T-cell (primary cell): ENCODE results near the gene ZNF277. TPM values are rescaled to one million over a fixed set of nuclear protein-coding genes. Genes with fewer than 3 reads are reported as not detected.

Experiments used
- ATAC-seq, 4 experiments: fragments of 200-7000 bp in 3 of 4; fragments of 150-1000 bp in 1 of 4; cut with Tn5 transposase; replicated peaks in 1 of 4; 1 replicate in 3 of 4; 2 replicates in 1 of 4; pipeline ENCODE4 v1.10.0; 2021; ENCODE audit warnings: moderate library complexity in 3 of 4, mild to moderate bottlenecking in 2 of 4, moderate number of reproducible peaks in 1 of 4
- CTCF ChIA-PET, 2 donors: fragments of 300-600 bp; sonication (Branson Sonifier 250); formaldehyde crosslinking; loops; one replicate each; lab custom pipeline; 2022; ENCODE audit warnings: antibody characterized with exemption in 2 of 2; lab: Charles Lee
- POLR2A ChIA-PET, 2 donors: fragments of 300-600 bp; sonication (Branson Sonifier 250); formaldehyde crosslinking; loops; one replicate each; lab custom pipeline; 2022; ENCODE audit warnings: antibody characterized with exemption in 2 of 2; lab: Charles Lee
- DNase-seq, 35 experiments: peaks; one replicate each; pipeline versions ENCODE4 v3.0.0 to v3.0.0-alpha.2; 2013 to 2023
- H3K27ac ChIP-seq: one replicate; pipeline ENCODE4 v1.5.1; 2013; ENCODE audit warnings: low read length
- H3K27me3 ChIP-seq, 2 experiments: replicated peaks in 1 of 2; 1 replicate in 1 of 2; 2 replicates in 1 of 2; pipeline versions ENCODE4 v1.6.1 to v1.7.0; 2013; ENCODE audit warnings: low read length in 1 of 2, mixed read lengths in 1 of 2; ENCODE audit not compliant: control insufficient read depth in 2 of 2, insufficient read depth in 2 of 2; ENCODE audit errors: extremely low read depth in 1 of 2
- H3K36me3 ChIP-seq, 2 donors: 1 replicate in 1 of 2; 2 replicates in 1 of 2; pipeline versions ENCODE4 v1.6.1 to v1.7.0; 2013; ENCODE audit warnings: low read length in 1 of 2; ENCODE audit not compliant: control insufficient read depth in 2 of 2, insufficient read depth in 1 of 2; ENCODE audit errors: extremely low read depth in 1 of 2
- H3K4me1 ChIP-seq, 2 experiments: 1 replicate in 1 of 2; 2 replicates in 1 of 2; pipeline versions ENCODE4 v1.6.1 to v1.7.0; 2013; ENCODE audit warnings: low read length in 2 of 2, mixed read lengths in 1 of 2; ENCODE audit not compliant: insufficient read depth in 2 of 2, control insufficient read depth in 1 of 2; ENCODE audit errors: extremely low read depth in 1 of 2
- H3K4me3 ChIP-seq, 2 donors: 1 replicate in 1 of 2; 2 replicates in 1 of 2; pipeline versions ENCODE4 v1.5.1 to v1.7.0; 2013; ENCODE audit warnings: mild to moderate bottlenecking in 2 of 2, low read length in 1 of 2, moderate library complexity in 1 of 2; ENCODE audit not compliant: control insufficient read depth in 1 of 2; ENCODE audit errors: extremely low read depth in 1 of 2
- H3K9me3 ChIP-seq: 2 replicates; pipeline ENCODE4 v1.7.0; 2013
- H3K27ac Mint-ChIP-seq, 2 donors: one replicate each; pipeline ENCODE4 v1.8.0; 2020 to 2021; ENCODE audit warnings: mild to moderate bottlenecking in 2 of 2, mixed read lengths in 2 of 2
- H3K27me3 Mint-ChIP-seq, 2 donors: one replicate each; pipeline ENCODE4 v1.8.0; 2021 to 2022; ENCODE audit warnings: mixed read lengths in 2 of 2
- H3K36me3 Mint-ChIP-seq: one replicate; pipeline ENCODE4 v1.8.0; 2021; ENCODE audit warnings: mixed read lengths
- H3K4me1 Mint-ChIP-seq, 3 donors: one replicate each; pipeline ENCODE4 v1.8.0; 2020 to 2022; ENCODE audit warnings: mixed read lengths in 3 of 3, mild to moderate bottlenecking in 1 of 3
- H3K4me3 Mint-ChIP-seq, 3 donors: one replicate each; pipeline ENCODE4 v1.8.0; 2020 to 2022; ENCODE audit warnings: mild to moderate bottlenecking in 3 of 3, mixed read lengths in 3 of 3, moderate library complexity in 3 of 3
- H3K9me3 Mint-ChIP-seq, 3 donors: one replicate each; pipeline ENCODE4 v1.8.0; 2020 to 2022; ENCODE audit warnings: mixed read lengths in 3 of 3
- WGBS: methylation state at CpG from one replicate; pipeline ENCODE4 v1.1.5; 2013; ENCODE audit warnings: missing lambda C conversion rate; ENCODE audit not compliant: insufficient coverage; 5-methylcytosine and 5-hydroxymethylcytosine counted together
- total RNA-seq, 35 experiments: library from RNA in 6 of 35; stranded (reverse) in 6 of 35; fragments of 120-200 nt in 1 of 35; gene quantifications; one replicate each; pipeline versions ENCODE4 v1.2.1 to v1.2.4 and lab custom pipeline; 2013 to 2026

Gene ZNF277
- total RNA-seq, 5 donors from 2014 or later (not counting 1 experiment from before 2014, with no cell fraction given): 26.6 to 31.4 (median 30.2) TPM

DNA sequence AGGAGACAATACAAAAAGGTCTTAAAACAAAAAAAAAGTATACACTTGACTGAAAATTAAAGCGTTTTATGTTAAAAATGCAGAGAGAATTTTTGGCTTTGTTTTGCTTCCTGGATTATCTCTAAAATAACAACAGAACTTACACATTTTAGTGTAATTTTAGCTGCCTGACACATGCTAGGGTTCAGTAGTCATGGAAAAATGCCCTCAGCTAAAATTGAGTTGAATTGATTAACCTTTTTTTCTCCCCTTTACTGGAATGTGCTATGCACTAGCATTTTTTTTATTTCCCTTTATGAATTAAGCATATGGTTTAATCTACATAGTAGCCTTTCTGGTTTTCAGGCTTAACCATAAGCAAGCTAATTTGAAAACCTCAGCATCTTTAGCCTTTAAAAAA, 89.9 kb downstream of the ZNF277 start:
- H3K36me3 Mint-ChIP-seq: peaks cover 48% of the 10 kb centered on the region

DNA sequence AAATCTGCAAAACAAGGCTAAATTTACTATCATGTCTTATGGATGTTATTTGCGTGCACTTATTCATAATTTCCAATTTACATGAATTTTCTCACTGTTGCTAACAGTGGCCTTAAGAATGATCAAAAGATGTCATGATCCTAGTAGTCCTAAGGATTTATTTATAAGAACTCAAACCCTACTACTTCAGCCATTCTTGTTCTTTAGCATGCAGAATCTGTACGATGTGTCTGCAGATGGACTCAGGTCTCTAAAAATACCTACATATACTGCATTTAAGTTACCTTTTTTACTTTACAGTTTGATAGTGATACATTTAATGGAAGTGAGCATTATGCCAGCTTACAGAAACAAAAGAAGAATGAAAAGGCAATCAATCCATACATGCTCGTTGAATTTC, 91.2 kb downstream of the ZNF277 start:
- DNase-seq (no peak), ATAC-seq (no peak)
- Mint-ChIP-seq H3K36me3 (peaks cover 44% of the 10 kb centered on the region), H3K4me1 (peaks cover 11 to 16% (median 15%) of the 10 kb centered on the region in 3 donors), H3K4me3 (no peak overlapping the region), H3K27me3 (no peaks in the 10 kb centered on the region), H3K27ac (no peak overlapping the region), H3K9me3 (no peaks in the 10 kb centered on the region)
- peaks cover 0 to 5% of the 10 kb centered on the region in 2 donors for H3K36me3 ChIP-seq
- ChIA-PET CTCF (no interaction called here), POLR2A (no interaction called here)
- H3K4me1 ChIP-seq: no peaks in the 10 kb centered on the region
- no peaks in the 10 kb centered on the region for H3K9me3 ChIP-seq
- WGBS: no CpG with 5 or more reads among the region's 3 CpGs
- H3K27me3 ChIP-seq: no peaks in the 10 kb centered on the region
- H3K27ac ChIP-seq: no peak overlapping the region
- H3K4me3 ChIP-seq: no peak overlapping the region

More for the DNA sequence above, 89.9 kb downstream of the ZNF277 start:
- no peak for DNase-seq
- H3K4me3 ChIP-seq: no peak overlapping the region
- H3K27me3 ChIP-seq: no peaks in the 10 kb centered on the region
- no peak overlapping the region for H3K27ac Mint-ChIP-seq
- CTCF ChIA-PET: interaction anchor here in 1 of 2 donors (0.8 kb wide), 1 partner anchor 25 kb away, joined by 3 read pairs; no protein-coding TSS in a partner anchor
- no peak overlapping the region for H3K4me3 Mint-ChIP-seq
- no peaks in the 10 kb centered on the region for H3K27me3 Mint-ChIP-seq
- no peaks in the 10 kb centered on the region for H3K9me3 ChIP-seq
- no peak overlapping the region for H3K27ac ChIP-seq
- no peaks in the 10 kb centered on the region for H3K9me3 Mint-ChIP-seq
- no peak for ATAC-seq
- H3K4me1 ChIP-seq: no peaks in the 10 kb centered on the region
- peaks cover 2 to 4% (median 4%) of the 10 kb centered on the region in 3 donors for H3K4me1 Mint-ChIP-seq
- peaks cover 0 to 5% of the 10 kb centered on the region in 2 donors for H3K36me3 ChIP-seq
- POLR2A ChIA-PET: no interaction called here
- no CpG with 5 or more reads among the region's 1 CpG for WGBS

DNA sequence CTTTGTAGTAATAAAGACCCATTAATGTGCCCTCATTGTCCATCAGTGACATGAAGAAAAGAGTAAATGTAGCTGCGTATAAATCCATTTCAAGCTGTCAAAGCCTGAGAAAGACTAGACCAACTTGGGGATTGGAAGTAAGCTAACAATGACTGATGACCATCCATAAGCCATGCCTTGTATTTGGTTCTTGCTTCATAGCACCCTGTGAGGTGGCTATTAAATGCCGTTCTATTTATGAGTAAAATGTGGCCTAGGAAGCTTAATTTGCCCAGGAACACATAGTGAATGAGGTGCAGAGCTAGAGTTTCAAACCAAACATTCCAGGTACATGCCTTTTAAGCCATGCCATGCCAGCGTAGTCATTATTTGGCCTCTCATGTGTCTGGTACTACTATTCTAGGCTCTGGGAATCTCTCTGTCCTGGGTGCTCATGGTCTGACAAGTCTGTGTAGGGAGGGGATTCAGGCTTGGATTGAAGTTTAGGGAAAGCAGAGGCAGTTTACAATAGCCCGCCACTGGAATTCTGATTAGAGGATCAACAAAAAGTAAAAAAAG, 92.1 kb downstream of the ZNF277 start:
- H3K27ac ChIP-seq: no peak overlapping the region
- Mint-ChIP-seq H3K4me3 (no peak overlapping the region), H3K9me3 (no peaks in the 10 kb centered on the region), H3K27me3 (no peaks in the 10 kb centered on the region), H3K4me1 (peaks cover 12 to 19% (median 17%) of the 10 kb centered on the region in 3 donors), H3K27ac (no peak overlapping the region), H3K36me3 (peaks cover 45% of the 10 kb centered on the region)
- H3K4me3 ChIP-seq: no peak overlapping the region
- no peaks in the 10 kb centered on the region for H3K27me3 ChIP-seq
- no peaks in the 10 kb centered on the region for H3K9me3 ChIP-seq
- no peak for ATAC-seq
- 100% methylated on average over 1 of the region's 4 CpGs for WGBS
- CTCF ChIA-PET: no interaction called here
- peaks cover 0 to 5% of the 10 kb centered on the region in 2 donors for H3K36me3 ChIP-seq
- POLR2A ChIA-PET: no interaction called here
- DNase-seq: no peak
- H3K4me1 ChIP-seq: peaks cover 0 to 2% of the 10 kb centered on the region in 2 experiments

DNA sequence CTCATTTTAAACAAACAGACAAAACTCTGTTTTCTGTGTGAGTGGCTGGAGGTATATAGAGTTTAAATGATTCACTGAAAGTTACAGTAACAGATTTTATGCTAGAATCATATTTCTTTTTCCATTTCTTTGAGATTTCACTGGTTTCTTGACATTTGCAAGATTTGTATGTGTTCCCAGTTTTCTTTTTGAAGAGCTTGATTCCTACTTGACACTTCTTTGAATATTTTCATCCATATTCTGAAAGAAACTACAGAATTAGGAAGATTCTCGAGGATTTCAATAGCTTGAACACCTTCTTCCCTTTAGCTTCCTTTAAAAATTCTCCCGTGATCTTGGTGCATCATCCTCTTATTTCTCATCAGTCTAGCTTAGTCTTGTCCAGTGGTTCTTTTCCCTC, 93.6 kb downstream of the ZNF277 start:
- H3K27ac ChIP-seq: no peak overlapping the region
- peaks cover 0 to 2% of the 10 kb centered on the region in 2 experiments for H3K4me1 ChIP-seq
- H3K4me3 ChIP-seq: no peak overlapping the region
- Mint-ChIP-seq H3K27ac (no peak overlapping the region), H3K36me3 (peaks cover 43% of the 10 kb centered on the region), H3K4me1 (peaks cover 12 to 19% (median 14%) of the 10 kb centered on the region in 3 donors), H3K9me3 (no peaks in the 10 kb centered on the region), H3K4me3 (no peak overlapping the region), H3K27me3 (no peaks in the 10 kb centered on the region)
- 88% methylated on average over 1 of the region's 2 CpGs for WGBS
- ATAC-seq (no peak), DNase-seq (no peak)
- H3K27me3 ChIP-seq: no peaks in the 10 kb centered on the region
- H3K9me3 ChIP-seq: no peaks in the 10 kb centered on the region
- POLR2A ChIA-PET: no interaction called here
- CTCF ChIA-PET: interaction anchor here in 1 of 2 donors (0.9 kb wide), 1 partner anchor 12 kb away, joined by 3 read pairs; no protein-coding TSS in a partner anchor
- H3K36me3 ChIP-seq: peaks cover 0 to 5% of the 10 kb centered on the region in 2 donors

DNA sequence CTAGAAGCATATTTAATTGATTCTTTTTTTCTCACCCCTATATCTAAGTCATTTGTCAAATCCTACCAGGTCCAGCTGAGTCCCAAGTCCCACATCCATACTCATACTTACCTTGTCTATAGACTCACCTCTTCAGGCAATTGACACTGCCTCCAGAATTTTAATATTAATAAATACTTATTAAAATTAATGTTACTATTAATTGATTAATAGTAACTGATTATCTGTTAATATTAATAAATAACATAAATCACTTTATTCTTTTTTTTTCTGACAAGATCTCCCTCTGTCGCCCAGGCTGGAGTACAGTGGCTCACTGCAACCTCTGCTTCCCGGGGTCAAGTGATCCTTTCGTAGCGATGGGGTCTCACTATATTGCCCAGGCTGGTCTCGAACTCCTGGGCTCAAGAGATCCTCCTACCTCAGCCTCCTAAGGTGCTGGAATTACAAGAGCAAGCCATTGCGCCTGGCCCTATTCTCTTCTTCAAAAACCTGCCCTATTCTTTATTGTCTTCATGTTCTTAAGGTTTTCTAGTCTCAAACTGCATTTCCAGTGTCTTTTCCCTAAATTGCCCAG, 94.4 kb downstream of the ZNF277 start:
- Mint-ChIP-seq H3K27ac (no peak overlapping the region), H3K4me3 (no peak overlapping the region), H3K4me1 (peaks cover 12 to 19% (median 13%) of the 10 kb centered on the region in 3 donors), H3K36me3 (peaks cover 50% of the 10 kb centered on the region), H3K27me3 (no peaks in the 10 kb centered on the region), H3K9me3 (no peaks in the 10 kb centered on the region)
- ChIA-PET CTCF (no interaction called here), POLR2A (no interaction called here)
- WGBS: 100% methylated on average over 3 of the region's 6 CpGs
- ATAC-seq: no peak
- Histone ChIP-seq H3K27ac (no peak overlapping the region), H3K4me1 (peaks cover 0 to 2% of the 10 kb centered on the region in 2 experiments), H3K27me3 (no peaks in the 10 kb centered on the region), H3K36me3 (peaks cover 0 to 5% of the 10 kb centered on the region in 2 donors), H3K9me3 (no peaks in the 10 kb centered on the region), H3K4me3 (no peak overlapping the region)
- DNase-seq: no peak

DNA sequence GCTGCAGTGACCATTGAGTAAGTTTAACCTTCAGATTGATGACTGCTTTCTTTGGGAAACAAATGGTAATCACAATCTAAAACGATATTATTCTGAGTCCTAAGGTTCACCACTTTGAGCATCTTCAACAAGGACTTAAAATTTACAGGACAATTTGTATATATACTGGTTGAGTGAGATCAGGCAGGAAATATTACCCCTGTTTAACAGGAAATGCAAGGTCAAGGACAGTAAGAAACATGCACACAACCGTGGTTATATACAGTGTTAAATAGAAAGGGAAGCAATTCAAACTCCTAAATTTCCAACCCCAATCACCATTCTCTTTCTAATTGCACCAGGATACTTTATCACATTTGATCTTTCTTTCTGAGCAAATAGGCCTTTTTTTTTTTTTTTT, 96.1 kb downstream of the ZNF277 start:
- H3K4me1 Mint-ChIP-seq: peaks cover 12 to 19% (median 13%) of the 10 kb centered on the region in 3 donors
- no peak overlapping the region for H3K27ac Mint-ChIP-seq
- no peak overlapping the region for H3K4me3 ChIP-seq
- no CpG with 5 or more reads among the region's 2 CpGs for WGBS
- H3K36me3 Mint-ChIP-seq: peaks cover 58% of the 10 kb centered on the region
- ChIA-PET CTCF (no interaction called here), POLR2A (no interaction called here)
- H3K27me3 Mint-ChIP-seq: no peaks in the 10 kb centered on the region
- no peak overlapping the region for H3K27ac ChIP-seq
- H3K9me3 ChIP-seq: no peaks in the 10 kb centered on the region
- ATAC-seq (no peak), DNase-seq (no peak)
- H3K4me1 ChIP-seq: peaks cover 0 to 2% of the 10 kb centered on the region in 2 experiments
- H3K9me3 Mint-ChIP-seq: no peaks in the 10 kb centered on the region
- H3K27me3 ChIP-seq: no peaks in the 10 kb centered on the region
- H3K36me3 ChIP-seq: peaks cover 3 to 5% of the 10 kb centered on the region in 2 donors
- H3K4me3 Mint-ChIP-seq: no peak overlapping the region
